ENCODE measurements around the gene DENND2C.

DENND2C gene, protein sequence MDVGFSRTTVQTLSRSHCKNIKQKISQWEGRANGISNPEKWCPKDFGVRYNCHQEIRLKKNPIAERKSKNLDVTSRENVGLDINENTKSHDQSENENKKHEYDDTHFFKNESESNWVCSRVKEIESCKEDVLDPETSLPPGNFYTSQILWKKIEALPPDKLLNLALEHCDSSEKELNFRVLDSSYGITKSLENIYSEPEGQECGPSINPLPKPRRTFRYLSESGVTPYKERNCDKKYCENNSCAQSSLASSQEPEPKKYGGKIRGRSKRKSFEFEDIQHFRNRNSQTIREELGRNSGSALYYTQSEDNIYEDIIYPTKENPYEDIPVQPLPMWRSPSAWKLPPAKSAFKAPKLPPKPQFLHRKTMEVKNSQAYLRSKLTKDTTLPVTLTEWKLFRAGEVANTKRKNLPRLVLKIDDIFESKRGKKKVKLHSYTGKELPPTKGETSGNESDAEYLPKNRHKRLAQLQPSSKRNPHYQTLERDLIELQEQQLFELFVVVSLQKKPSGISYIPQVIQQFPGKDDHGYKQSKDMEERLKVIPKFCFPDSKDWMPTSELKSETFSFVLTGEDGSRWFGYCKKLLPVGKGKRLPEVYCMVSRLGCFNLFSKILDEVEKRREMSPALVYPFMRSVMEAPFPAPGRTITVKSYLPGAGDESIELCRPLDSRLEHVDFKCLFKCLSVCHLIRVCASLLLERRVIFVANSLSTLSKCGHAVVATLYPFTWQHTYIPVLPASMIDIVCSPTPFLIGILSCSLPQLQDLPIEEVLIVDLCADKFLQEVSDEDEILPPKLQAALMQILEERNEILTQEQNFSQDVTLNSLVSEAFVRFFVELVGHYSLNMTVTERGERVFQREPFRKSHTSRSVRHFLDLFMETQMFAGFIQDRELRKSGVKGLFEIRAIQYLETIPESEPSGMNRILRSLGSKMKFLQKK

DNA sequence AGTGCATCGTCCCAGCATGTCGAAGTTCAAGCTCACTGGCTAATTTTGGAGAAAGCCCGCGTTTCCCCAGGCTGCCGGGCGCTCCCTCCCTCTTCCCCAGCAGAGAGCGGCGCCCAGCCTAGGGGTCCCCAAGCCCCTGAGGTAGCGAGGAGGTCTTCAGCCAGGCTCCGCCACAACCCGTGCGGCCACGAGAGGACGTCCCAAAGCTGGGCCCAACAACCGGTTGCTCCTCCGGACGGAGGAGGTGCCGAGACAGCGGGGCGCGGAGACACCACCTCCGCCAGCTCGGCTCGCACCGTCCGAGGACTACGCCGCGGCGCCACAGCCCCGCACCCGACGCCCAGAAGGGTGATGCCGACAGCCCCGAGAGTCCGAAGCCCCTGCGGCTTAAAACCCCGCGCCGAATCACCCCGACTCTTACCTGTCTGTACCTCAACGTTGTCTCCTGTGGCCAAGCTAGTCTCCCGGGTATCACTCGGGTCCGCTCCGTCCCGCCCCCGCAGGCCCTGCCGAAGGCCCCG lies at the start of gene DENND2C:
TSS of gene DENND2C (minus strand) at position 488 of the 521 bp plus-strand sequence. CDS start 44,065 bp downstream, outside the sequence.
- no peak for DNase-seq

DNA sequence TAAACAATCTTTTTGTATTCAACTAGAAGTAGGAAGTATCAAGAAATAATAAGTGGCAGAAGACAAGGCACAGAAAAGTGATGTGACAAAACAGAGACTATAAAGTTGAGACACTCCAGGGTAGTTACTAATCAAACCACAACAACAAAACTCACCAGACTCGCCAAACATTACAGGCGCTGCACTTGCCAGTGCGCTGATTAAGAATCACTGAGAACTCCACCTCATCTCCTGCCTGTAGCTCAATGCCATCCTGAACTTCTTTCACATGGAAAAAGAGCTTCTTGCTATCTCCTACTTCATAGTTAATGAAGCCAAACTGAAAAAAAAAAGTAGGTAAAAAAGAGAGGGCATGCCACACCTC lies 49.6 kb upstream of the DENND2C start:
- no peak for DNase-seq

DNA sequence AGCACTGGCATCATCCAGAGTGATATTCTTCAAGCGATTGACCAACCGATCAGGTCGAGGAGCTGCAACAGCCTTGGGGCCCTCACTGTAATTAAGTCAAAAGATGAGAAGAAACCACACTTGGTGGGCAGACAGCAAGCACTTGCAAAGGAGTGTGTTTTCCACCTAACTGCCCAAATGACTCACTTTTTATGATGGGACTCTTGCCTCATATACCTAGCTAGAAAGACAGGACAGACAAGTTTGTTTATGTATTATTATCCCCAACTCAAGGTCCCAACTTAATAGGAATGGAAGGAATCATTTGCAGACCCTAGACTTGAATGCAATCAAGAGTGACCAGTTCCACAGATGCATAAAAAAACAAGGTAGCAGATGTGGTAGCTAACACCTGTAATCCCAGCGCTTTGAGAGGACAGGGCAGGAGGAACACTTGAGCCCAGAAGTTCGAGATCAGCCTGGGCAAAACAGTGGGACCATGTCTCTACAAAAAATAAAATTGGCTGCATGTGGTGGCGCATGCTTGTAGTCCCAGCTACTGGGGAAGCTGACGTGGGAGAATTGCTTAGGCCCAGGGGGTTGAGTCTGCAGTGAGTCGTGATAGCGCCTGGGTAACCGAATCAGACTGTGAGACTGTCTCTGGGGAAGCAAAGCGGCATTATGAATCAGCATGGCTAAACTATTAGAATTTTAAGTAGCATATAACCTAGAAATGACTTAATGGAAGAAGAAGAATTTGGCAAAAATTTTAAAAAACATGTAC lies 49.0 kb upstream of the DENND2C start:
- no peak for DNase-seq

DNA sequence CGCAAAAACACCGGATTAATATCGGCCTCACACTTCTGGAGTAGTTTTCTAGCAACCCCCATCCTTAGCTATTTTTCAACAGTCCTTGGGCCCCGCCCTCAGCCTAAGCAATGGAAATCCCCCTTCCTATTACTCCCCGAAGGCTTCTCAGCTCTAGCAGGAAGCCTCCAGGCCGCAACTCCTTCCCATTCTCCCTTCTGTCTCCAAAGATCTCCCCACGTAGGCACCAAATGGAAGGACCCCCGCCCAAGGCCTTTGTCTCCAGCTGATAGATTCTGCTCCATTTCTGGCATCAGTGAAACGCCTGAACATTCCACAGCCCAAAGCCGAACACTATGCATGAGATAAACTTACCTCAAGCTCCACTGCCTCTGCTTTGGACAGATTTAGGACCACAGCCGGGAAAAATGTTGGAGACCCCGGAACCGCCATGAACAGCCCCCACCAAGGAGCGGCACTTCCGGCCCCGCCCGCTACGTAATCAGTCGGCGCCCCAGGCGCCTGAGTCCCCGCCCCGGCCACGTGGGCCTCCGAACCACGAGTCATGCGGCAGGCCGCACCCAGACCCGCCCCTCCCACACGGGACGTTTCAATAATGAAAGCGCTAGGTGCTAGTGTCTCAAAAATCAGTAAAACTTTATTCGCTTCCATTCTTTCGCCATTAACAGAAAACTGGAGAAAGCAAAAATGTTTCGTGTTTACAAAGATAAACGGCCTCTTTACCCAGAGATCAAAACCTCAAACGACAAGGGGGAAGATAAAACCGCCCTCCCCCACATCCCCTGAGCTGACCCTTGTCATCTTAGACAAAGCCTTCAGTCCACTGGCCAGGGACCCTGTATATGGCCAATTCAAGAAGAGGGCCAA lies 46.7 kb upstream of the DENND2C start, which contains the start of gene NRAS:
TSS of gene NRAS (minus strand) at position 468 of the 867 bp plus-strand sequence. CDS start 611 bp downstream, outside the sequence.
- peak; percentile 98 for DNase-seq

DNA sequence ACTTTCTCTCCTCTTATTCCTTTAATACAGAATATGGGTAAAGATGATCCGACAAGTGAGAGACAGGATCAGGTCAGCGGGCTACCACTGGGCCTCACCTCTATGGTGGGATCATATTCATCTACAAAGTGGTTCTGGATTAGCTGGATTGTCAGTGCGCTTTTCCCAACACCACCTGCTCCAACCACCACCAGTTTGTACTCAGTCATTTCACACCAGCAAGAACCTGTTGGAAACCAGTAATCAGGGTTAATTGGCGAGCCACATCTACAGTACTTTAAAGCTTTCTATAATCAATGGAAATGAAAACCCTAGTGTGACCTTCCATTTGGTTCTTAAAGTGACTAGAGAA lies 46.1 kb upstream of the DENND2C start:
- DNase-seq, result no peak

DNA sequence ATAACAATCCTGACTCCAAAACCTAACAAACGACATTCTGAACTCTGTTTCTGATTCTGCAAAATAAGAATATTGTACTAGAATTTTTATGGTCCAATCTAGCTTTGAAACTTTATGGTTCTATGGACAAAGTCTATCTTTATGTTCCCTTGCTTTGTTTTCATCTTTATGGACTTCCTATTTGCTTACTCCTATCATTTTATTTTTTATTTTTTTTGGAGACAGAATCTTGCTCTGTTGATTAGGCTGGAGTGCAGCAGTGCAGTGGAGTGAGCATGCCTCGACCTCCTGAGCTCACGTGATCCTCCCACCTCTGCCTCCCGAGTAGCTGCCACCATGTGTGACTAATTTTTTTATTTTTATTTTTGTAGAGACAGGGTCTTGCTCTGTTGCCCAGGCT lies 43.1 kb upstream of the DENND2C start:
- no peak for DNase-seq

DNA sequence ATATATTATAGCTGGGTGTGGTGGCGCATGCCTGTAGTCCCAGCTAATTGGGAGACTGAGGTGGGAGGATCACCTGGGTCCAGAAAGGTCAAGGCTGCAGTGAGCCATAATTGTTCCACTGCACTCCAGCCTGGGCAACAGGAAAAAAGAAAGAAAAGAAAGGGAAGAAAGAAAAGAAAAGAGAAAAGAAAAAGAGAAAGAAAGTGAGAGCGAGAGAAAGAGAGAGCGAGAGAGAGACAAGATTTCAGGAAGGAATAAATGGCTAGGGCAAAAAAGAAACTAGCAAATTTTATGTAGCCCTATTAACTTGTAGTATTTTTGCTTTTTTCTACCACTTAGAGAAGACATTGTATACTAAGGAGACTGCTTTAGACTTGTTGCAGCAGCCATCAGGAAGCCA lies 40.5 kb upstream of the DENND2C start:
- no peak for DNase-seq

DNA sequence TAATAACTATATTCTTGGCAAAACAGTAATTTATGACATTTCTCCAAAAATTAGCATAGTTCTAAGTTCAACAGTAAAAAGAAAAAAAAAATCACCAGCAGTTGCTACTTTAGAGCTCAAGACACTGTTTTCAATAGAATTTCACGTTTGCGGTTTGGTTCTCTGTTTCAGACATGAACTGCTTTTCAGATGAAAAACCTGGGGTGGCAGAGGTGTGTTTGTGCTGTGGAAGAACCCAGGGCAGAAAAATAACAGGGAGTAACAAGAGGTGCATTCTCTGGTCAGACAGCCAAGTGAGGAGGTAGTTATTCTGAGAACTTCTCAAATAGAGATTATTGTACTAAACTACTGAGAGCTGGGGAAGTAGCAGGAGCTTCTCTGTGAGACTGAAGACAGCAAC lies 37.8 kb upstream of the DENND2C start:
- DNase-seq, result no peak

DNA sequence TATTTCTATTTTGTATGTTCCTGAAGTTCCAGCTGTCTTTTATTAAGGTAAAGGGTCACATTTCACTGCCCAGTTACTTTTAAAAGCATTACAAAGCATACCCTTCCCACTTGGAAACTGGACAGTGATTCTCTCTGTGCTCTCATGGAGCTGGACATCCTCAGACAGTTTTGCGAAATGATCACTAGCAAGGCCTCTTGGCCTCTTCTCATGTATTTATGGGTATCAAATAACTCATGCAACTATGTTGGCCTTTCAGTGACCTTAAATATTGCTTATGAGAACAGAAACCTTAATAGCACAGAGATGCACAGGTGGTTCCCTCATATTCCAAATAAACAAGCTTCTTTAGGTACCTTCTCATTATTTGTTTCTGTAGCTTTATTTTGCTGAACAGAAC lies 33.4 kb upstream of the DENND2C start:
- DNase-seq, result no peak

DNA sequence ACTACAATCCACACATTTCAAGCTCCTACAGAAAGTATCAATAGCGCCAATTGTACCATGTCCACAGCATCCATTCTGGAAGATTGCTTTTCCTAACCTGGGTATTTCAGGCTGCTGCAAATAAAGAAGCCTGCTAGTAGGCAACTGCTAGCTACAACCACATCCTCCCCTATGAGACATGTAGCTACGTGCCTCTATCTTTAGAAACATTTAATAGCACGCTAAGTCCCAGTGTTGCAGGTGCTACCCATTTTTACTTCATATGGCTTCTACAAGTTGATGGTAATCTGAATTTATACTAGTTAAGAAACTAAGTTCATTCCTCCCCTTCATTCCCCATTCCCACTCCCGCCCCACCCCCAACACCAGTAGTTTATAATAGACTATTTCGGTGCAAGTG lies 32.9 kb upstream of the DENND2C start:
- DNase-seq, result no peak

DNA sequence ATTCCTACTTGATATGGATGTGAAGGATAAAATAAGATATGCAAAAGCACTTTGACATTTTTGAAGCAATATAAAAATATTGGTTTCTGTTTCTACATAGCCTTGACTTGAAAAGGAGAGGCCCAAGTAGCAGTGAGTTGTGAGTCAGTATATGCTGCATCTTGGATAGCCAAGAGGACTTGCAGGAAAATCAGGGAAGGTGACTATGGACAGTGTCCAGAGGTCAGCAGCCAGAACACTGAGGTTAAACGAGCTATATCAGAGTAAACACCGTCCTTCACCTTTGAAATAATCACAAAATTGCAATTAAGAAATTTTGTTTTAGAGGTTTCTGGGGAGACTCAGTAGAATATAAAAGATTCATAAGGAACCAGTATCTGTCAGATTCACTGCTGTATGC lies 32.1 kb upstream of the DENND2C start:
- DNase-seq, result no peak

DNA sequence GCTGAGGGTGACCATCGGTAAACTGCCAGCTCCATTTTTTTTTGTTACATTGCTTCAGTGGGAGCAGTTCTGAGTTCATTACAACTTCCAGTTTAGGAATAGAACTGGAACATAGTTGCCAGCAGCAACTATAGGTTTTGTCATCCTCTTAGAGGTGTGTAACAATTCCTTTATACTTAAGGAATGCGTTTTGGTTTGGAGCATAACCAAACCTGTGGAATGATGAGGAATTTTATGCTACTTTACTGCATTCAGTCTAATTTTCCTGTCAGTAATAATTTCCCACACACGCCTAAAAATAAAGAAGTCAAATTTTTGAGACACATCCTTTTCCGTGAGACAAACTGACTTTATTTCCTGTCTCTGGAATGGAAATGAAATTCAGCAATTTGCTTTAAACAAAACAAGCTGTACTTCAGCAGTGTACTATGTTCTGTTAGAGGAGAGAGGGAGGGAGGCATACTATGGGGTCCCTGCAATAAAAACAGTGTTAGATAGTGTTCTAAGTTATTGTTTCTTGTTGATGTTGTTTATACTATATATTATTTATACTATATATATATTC lies 30.3 kb upstream of the DENND2C start:
- no peak for DNase-seq

DNA sequence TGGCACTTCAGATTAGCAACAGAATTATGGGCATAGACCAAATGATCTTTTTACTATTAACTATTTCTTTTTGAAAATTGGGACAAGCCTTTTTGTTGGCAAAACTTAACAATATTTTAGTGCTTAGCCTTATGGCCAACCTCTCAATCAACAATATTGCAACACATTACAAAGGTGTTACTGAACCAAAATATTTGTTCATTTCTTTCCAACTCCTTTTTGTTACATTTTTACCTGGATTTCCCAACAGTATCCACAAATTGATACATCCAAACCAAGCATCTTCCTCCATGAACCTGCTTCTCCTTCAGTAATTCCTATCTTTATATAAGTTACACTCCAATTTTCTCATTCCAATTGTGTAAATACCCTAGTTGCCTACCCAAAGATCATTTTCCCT lies 27.0 kb upstream of the DENND2C start:
- no peak for DNase-seq

DNA sequence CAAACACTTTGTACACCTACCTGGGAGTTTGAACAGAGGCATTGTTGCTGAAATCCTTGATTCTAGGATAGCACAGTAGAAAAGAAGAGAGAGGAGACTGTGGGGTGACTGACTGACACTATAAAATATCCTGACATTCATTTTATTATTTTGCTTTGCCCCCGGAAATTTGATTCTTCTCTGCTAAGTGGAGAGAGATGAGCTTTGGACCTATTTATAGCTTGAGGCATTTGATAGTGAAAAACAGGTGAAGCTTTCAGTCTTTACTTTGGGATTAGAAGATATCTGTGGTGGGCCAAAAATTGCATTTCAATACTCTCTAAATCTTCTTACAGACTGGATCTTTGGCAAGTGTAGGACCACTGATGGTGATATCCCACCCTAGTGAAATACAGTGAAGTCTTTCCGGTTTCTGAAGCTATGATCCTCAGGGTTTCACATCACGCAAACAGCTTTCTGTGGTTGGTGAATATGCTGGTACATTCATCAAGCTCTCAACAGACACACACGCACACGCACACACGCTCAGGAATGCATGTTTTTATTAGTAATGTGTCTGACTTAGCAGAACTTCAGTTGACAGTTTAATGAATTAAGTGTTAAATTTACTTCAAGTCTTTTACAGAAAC lies 25.7 kb upstream of the DENND2C start, which contains the start of gene AMPD1:
TSS of gene AMPD1 (minus strand) at position 117 of the 629 bp plus-strand sequence. CDS start at position 42, 75 bp downstream.
- DNase-seq, result no peak

DNA sequence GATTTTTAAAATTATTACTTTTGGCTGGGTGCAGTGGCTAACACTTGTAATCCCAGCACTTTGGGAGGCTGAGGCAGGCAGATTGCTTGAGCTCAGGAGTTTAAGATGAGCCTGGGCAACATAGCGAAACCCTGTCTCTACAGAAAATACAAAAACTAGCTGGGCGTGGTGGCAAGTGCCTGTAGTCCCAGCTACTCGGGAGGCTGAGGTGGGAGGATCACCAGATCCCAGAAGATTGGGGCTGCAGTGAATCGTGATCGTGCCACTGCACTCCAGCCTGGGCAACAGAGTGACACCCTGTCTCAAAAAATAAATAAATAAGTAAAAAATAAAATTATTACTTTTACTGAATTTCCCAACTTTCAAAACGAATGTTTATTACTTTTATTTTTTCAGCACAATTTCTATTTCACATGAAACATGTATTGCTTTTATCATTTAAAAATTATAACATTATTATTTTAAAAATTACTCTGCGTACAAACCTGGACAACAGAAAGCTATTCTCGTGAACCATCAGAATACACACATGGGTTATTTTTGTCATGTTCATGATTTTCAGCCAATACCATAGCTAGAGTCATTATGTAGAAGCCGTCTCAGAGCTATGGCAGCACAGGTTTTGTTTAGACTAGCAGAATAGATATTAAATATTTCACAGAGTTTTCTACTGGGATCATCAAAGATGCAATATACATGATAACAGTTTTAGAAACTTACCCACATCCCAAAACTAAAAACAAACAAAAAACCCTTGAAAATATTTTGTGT lies 24.9 kb upstream of the DENND2C start:
- DNase-seq, result no peak

DNA sequence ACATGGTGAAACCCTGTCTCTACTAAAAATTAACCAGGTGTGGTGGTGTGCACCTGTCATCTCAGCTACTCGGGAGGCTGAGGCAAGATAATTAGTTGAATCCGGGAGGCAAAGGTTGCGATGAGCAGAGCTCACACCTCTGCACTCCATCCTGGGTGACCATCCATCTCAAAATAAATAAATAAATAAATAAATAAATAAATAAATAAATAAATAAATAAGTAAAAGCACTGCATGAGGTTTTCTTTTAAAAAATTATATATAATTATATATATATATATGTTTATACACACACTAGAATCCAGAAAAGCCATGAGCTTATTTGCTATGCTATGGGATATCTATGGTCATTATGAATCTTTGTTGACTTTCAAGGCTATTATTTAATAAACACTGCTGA lies 23.1 kb upstream of the DENND2C start:
- no peak for DNase-seq

DNA sequence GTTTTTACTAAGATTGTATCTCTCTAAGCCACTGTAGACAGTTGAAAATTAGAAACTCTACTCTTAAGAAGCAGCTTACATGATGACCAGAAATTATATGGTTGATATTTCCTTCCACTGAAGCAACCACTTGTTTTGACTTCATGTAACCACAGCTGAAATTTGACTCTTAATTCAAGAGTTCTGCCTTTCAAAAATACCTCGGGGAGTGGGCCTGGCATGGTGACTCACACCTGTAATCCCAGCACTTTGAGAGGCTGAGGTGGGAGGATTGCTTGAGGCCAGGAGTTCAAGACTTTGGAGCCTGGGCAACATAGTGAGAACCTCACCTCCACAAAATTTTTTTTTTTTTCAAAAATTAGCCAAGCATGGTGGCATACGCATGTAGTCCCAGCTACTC lies 21.2 kb upstream of the DENND2C start:
- DNase-seq, result no peak

DNA sequence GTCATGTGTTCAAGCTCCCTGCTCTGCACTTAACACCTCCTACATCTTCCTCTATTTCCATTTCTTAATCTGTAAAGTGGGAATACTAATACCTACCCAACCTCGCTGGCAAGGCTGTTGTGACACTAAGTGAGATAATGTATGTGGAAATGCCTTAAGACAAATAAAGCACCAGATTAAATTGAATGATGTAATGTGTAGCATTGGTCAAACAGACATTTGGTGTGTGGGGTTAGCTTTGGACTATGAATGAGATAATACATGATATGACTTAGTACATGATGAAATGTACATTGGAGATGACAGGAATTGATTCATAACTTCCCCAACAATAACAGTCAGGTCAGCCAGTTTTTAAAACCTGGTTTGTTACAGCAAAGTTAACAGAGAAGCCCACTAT lies 20.3 kb upstream of the DENND2C start:
- DNase-seq, result no peak

DNA sequence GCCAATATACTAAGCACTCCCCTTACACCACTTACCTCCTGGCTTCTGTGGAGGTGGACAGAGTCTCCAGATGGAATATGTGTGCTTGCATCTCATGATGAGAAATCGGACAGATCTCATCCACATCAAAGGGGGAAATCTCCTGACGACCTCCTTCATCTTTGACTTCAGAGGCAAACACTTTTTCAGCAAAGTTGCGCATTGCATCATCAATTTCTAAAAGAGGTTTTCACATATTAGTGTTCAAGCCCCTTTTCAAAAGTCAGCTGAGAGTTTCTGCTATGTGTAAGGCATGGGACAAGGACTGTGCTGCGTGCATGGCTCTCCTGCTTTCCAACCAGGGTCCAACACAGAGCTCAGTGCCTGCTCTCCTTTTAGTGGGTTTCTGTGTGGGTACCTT lies 18.7 kb upstream of the DENND2C start:
- no peak for DNase-seq

DNA sequence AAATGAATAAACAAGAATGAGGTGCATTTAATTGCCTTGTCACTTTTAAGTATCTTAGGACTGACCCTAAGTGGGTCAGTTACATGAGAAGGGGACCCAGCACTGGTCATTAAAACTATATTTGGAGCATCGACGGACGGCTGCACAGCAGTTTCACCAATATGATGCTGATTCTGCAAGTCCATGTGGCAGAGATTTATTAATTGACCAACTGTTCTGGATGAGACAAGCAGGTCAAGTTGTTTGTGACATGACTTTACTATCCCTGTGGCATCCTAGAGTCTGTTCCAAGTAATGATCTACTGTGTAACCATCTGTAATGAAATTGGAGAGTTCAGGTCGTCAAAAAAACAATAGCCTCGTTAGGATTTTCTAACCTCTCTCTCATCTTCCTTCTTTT lies 16.0 kb upstream of the DENND2C start:
- DNase-seq, result no peak
